ENCODE measurements around the gene PHOSPHO1. TPM values are rescaled to one million over a fixed set of nuclear protein-coding genes. Genes with fewer than 3 reads are reported as not detected.

PHOSPHO1 gene
- total RNA-seq, 1 experiment from 2014 or later: 3.5 TPM

DNA sequence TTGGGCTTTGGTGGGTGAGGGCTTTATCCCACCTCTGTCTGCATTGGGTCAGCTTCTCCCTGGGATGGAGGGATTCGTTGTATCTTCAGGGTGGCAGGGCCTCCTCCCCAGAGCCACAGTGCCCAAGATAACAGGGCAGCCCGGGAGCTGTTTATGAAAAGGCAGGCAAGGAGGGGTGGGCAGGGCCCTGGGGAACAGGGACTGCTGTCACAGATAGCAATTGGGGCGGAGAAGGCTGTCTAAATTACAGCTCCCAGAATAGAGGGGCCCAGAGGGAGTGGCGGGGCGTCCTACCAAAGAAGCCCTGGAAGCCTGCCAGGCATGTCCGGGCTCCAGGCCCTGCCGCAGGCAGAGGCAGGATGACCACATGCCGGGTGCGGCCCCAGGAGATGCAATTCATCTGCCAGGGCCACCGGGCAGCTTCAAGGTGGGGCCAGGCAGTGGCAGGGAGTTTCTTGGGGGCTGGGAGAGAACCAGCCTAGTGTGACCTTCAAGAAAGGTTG is 18.8 kb upstream of the PHOSPHO1 start:
- in situ Hi-C loops (cut with HindIII; ENCODE audit: low sequenced_read_pairs): no loop called here

DNA sequence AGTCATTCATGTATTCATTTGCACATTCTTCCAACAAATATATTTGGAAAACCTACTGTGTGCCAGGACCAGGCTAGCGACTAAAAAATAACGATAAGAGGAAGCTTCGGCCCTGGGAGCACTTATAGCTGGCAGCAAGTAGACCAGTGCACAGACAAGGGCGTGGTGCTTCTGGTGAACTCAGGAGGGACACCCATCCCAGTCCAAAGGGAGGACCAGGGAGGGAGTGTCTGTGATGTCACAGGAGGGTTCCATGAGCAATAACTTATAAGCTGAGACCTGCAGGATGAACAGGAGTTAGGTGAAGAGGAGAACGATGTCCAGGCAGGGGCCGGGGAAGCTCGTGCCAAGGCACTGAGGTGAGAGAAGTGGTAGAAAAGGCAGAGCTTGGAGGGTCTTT is 17.4 kb upstream of the PHOSPHO1 start:
- in situ Hi-C loops (cut with HindIII; ENCODE audit: low sequenced_read_pairs): no loop called here
- no peak for DNase-seq (ENCODE audit: low spot score)

More for the DNA sequence above, 18.8 kb upstream of the PHOSPHO1 start:
- DNase-seq (ENCODE audit: low spot score): no peak

DNA sequence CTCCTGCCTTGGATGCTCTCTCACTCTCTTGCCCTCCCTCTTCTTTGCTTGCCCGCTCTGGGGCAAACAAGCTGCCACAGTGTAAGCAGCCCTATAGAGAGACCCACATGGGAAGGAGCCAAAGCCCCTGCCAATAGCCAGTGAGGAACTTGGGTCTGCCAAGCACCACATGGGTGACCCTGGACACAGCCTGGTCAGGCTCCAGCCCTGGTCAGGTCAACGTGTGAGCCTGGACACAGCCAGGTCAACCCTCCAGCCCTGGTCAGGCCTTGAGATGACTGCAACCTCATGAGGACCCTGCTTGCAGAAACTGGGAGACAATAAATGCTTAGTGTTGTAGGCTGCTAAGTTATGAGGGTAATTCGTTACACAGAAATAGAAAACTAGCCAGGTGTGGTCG is 14.3 kb upstream of the PHOSPHO1 start:
- in situ Hi-C loops (cut with HindIII; ENCODE audit: low sequenced_read_pairs): no loop called here

DNA sequence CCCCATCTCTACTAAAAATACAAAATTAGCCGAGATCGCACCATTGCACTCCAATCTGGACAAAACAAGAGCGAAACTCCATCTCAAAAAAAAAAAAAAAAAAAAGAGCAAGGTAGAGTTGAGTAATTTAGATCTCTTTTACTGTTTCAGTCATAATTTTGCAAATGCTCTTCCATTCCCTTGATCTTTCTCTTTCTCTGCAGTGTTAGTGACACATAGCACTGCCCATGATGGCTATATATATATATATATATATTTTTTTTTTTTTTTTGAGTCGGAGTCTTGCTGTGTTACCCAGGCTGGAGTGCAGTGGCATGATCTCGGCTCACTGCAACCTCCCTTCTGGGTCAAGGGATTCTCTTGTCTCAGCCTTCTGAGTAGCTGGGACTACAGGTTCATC is 12.2 kb upstream of the PHOSPHO1 start:
- in situ Hi-C loops (cut with HindIII; ENCODE audit: low sequenced_read_pairs): no loop called here
- no peak for DNase-seq (ENCODE audit: low spot score)

More for the DNA sequence above, 14.3 kb upstream of the PHOSPHO1 start:
- DNase-seq (ENCODE audit: low spot score): no peak

DNA sequence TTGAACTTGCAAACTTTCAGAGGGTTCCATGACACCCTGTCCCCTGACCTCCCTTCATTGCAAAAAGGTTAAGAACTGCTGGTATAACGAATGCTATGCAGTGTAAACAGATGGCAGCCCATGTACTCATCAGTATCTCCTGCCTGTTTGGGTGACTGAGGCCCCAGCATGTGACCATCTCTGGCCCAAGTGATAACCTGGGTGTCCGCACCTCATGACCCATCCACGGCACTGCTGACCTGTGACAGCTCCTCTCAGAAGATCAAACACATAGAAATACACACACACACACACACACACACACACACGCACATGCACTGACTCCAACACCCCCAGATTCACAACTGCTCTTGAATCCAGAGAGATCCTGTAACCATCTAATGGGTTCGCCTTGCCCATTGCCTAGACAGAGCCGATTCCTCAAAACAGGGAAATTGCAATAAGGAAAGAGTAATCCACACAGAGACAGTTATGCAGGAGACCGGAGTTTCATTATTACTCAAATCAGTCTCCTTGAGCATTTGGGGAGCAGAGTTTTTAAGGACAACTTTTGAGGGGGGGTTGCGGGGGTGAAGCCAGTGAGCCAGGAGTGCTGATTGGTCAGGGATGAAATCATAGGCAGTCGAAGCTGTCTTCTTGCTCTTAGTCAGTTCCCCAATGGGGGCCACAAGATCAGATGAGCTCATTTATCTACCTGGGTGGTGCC is 11.3 kb upstream of the PHOSPHO1 start:
- no peak for DNase-seq (ENCODE audit: low spot score)
- in situ Hi-C loops (cut with HindIII; ENCODE audit: low sequenced_read_pairs): no loop called here

DNA sequence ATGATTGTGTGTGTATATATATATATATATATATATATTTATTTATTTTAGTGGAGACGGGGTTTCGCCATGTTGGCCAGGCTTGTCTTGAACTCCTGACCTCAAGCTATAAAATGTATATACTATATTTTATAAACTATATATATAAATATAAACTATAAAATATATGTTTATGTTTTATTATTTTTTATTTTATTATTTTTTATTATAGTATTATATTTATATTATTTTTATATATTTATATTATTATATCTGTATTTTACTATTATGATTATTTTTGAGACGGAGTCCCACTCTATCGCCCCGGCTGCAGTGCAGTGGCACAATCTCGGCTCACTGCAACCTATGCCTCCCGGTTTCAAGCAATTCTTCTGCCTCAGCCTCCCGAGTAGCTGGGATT is 10.5 kb upstream of the PHOSPHO1 start:
- in situ Hi-C loops (cut with HindIII; ENCODE audit: low sequenced_read_pairs): no loop called here

DNA sequence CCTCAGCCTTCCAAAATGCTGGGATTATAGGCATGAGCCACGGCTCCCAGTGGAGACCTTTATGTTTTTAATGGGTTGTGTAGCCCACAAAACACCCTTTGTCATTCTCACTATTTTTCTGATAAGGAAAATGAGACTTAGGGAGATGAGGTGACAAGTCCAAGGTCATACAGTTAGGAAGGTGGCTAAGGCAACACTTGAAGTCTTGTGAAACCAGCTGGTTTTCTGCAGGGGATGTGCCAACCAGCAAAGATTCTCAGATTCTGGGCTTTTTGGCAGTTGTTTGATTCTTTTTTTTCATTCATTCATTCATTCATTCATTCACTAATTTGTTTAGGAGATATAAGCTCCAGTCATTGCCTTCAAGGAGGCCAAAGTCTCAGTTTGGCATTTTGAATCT is 10.0 kb upstream of the PHOSPHO1 start:
- in situ Hi-C loops (cut with HindIII; ENCODE audit: low sequenced_read_pairs): no loop called here

More for the DNA sequence above, 10.5 kb upstream of the PHOSPHO1 start:
- DNase-seq (ENCODE audit: low spot score): no peak

DNA sequence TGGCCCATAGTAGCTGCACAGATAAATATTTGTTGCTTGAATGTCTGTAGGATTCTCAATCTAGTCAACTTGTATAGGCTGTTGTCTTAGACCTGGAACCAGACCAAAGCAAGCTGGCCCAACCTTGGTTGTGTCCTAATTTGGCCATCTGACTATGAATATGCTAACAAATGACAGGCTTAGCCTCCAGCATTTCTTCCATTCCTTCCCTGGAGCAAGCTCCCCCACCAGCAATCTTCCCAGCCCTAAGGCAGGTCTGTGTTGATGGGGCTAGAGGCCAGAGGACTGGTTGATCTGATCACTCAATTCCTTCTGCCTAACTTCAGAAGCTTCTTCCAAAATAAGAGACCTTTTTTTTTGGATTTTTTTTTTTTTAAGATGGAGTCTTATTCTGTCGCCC is 9.4 kb upstream of the PHOSPHO1 start:
- in situ Hi-C loops (cut with HindIII; ENCODE audit: low sequenced_read_pairs): no loop called here
- no peak for DNase-seq (ENCODE audit: low spot score)

More for the DNA sequence above, 10.0 kb upstream of the PHOSPHO1 start:
- no peak for DNase-seq (ENCODE audit: low spot score)

DNA sequence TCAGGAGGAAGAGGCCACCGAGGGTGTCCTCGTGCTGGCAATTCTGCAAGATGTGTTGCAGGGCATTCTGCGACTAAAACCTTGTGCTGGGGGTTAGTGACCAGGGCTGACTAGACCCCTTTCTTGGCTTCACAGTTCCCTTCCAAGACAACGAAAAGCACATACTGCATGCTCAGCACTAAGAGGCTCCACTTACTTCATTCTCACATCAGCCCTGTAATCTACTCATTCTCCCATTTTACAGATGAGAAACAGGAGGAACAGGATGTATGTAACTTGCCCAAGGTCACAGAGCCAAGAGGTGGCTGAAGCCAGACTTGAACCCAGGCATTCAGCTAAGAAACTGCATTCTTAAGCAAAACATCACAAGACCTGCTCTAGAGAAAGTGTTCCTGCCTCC is 5.3 kb upstream of the PHOSPHO1 start:
- in situ Hi-C loops (cut with HindIII; ENCODE audit: low sequenced_read_pairs): no loop called here
- no peak for DNase-seq (ENCODE audit: low spot score)

DNA sequence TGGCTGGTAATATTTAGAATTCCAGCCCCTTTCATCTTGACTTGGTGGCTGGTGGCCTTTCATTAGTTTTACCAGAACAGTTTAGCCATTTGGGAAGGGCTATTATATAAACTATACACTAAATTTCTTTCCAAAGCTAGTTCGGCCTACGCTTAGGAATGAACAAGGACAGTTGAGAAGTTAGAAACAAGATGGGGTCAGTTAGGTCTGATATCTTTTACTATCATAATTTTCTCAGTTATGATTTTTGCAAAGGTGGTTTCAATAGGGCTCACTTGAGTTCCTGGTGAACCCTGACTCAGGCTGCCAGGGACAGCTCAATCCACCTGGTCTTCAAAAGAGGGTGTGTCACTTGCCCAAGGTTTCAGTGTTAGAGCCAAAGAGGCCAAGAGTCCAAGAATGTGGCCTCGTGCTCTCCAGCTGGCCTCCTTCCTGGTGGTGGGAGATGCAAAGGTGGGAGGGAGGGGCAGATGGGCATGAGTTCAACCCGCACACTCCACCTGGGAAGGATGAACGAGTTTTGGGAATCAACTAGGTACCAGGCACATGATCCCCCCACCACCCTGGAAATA is 4.0 kb upstream of the PHOSPHO1 start:
- DNase-seq (ENCODE audit: low spot score): no peak
- in situ Hi-C loops (cut with HindIII; ENCODE audit: low sequenced_read_pairs): no loop called here

DNA sequence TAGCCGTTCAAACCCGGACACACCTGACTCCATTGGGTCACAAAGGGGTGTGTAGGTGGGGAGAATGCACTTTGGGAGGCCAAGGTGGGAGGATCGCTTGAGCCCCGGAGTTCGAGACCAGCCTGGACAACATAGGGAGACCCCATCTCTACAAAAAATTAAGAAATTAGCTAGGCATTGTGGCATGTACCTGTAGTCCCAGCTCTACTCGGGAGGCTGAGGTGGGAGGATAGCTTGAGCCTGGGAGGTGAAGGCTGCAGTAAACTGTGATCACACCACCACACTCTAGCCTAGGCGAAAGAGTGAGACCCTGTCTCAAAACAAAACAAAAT is 942 bp upstream of the PHOSPHO1 start:
- DNase-seq (ENCODE audit: low spot score): no peak
- in situ Hi-C loops (cut with HindIII; ENCODE audit: low sequenced_read_pairs): no loop called here

DNA sequence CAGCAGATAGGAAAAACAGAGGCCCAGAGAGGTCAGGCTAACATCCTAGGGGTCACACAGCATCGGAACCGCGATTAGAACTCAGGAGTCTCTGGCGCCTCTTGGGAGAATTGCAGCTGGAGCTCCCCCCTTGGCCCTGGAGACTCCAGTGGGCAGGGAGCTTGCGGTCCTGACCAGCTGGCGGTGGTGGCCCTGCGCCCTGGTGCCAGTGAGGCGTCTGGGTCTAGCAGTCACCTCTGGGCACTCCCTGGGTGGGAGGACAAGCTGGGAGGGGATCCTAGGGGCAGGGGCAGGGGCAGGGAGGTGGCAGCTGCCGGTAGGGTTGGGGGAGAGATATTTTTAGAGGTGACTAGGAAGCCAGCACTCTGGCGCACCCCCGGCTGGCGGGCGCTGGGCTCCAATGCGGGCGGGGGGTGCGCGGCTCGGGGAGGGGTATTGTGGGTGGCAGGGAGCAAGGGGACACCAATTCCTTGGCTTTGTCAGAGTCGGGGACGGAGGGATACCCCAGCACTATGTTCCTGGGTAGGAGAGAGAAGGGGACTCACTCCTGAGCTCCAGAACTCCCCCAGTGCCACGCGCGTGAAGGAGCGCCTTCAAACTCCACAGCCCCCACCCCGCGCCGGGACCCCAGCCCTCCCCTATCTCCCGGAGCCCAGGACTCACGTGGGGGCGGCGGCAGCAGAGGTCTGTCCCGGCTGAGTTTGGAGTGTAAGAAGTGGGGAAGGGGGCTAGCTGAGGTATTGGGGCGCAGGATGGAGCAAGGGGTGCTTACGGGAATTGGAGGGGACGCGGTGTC is 584 bp downstream of the PHOSPHO1 start:
- in situ Hi-C loops (cut with HindIII; ENCODE audit: low sequenced_read_pairs): no loop called here

DNA sequence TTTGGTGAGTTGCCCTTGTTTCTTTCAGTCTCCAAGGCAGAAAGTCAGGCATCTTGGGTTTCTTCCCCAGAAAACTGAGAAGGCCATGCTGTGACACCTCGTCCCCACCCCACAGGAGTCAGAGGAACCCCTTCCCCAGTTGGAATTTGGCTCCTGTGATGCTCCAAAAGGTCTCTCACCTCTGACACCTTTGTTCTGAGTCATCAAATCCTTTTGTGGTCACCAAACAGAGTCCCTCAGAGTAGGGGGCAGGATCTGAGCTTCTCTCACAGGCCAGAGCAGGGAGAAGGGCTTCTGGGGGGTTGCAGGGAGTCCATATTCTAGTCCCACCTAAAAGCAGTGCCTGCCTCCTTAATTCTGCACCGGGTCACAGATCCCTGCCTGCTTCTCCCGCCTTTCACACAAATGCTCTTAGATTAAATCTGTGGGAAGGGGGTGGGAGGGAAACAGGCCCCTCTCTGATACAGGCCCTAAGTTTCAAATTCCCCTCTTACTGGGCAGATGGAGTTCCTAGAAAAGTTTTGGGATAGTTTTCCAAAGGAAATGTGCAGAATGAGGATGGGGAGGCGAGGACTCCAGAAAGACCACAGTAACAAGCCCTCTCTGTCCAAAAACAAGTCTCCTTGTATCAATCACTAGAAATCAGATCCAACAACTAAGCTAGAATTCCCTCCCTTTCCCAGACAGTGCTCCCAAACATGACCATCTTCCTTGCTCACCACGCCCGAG is 1.3 kb downstream of the PHOSPHO1 start:
- in situ Hi-C loops (cut with HindIII; ENCODE audit: low sequenced_read_pairs): no loop called here
- DNase-seq (ENCODE audit: low spot score): no peak

More for the DNA sequence above, 584 bp downstream of the PHOSPHO1 start:
- no peak for DNase-seq (ENCODE audit: low spot score)

DNA sequence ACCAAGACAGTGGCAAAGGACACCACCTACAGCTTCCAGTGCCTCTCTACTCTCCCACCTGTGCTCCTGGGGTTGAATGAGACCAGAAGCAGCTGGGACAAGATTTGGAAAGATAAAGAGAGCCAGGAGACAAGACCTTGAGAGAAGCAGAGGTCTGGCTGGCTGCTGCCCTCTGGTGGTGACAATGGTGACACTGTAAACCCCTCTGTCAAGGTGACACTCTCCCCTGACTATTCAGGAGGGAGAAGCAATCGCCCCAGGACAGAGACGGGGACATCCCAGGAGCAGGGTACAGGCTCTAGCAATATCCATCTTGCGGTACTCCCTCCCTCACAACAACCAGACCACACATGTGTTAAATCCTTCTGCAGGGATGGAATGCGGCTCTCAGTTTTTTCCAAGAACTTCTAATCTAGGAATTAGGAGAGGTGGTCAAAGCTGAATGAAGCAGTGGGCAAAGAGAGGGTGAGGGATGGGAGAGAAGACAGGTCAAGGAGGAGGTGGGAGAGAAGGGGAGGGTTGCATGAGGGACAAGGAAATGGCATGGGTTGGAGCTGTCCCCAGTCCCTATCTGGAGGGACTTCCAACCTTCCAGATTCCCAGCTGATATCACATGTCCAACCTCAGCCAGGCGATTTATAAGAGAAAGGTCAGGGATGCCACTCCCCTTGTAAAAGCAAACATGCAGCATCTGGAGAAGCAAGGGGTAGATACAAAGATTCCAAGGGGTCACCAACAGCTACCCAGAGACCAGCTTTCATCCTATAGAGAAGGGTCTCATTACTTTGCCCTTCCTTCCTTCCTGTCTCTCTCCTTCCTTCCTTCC is 2.9 kb downstream of the PHOSPHO1 start:
- DNase-seq (ENCODE audit: low spot score): peak; percentile 84
- in situ Hi-C loops (cut with HindIII; ENCODE audit: low sequenced_read_pairs): no loop called here

DNA sequence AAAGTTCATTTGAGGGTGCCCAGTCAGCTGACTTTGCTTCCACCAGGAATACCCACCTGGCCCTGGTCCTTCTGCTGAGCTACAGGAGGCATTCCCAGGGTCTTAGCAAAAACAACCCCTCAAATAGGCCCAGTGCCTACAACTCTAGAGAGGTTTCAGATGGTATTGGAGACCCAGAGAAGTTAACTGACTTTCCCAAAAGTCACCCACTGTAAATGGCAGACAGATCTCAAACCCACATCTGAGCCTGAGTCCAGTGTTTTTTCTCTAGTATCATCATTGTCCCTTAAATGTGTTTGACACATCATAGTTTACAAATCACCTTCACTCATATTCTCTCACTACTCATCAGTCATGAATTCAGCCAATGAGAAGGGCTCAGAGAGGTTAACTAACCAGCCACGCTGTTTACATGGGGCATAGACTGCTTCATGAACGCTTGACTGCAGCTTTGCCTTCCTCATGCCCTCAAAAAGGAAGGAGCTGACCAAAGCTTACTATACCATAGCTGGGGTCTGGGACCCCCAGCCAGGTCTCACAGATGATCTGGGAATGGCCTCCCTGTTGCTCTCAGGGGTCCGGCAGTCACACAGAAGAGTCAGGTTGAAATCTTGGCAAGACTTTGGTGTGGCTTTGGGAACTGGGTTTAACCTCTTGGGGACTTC is 3.7 kb downstream of the PHOSPHO1 start:
- no peak for DNase-seq (ENCODE audit: low spot score)
- in situ Hi-C loops (cut with HindIII; ENCODE audit: low sequenced_read_pairs): no loop called here

DNA sequence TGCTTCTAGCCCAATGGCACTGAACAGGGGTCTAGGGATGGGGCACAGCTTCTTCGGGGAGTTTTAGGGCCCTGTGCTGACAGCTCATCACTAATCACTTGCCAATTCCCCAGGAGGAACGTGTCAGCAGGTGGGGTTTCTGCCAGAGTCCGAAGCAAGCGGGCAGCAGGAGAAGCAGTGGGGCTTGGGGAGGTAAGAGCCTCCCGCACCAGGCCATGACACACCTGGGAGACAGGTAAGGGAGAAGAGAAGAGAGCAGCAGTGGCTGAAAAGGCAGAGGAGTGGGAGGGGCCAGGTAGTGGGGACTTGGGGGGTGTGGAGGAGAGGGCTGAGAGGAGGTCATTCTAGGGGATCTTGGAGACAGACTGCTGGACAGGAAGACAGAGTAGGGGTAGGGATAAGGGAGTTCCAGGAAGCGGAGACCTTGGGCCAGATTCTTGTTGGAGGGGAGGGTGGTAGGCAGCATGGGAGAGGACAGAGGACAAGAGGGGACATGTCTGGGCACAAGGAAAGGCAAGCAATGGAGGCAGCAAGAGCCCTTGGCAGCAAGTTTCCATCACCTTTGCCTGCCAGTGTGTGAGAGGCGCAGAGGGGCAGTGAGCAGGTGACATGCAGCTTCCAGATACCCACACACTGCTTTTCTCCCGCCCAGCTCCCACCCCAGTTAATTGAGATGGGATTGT is 4.9 kb downstream of the PHOSPHO1 start:
- in situ Hi-C loops (cut with HindIII; ENCODE audit: low sequenced_read_pairs): no loop called here
- no peak for DNase-seq (ENCODE audit: low spot score)

DNA sequence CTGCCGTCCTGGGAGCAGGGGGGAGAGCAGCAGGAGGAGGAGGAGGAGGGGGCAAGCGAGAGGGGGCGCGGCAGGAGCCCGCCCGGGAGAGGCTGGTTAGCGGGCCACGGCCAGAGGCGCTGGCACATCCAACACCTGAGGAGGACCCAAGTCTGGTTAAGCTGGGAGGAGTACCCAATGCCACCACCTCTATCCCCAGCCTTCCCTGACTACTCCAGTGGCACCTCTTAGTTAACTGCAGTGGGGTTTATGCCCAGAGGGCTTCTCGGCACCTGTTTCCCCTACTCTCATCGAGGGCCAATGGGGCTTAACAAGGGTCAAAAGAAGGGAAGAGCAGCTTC is 5.6 kb downstream of the PHOSPHO1 start:
- in situ Hi-C loops (cut with HindIII; ENCODE audit: low sequenced_read_pairs): no loop called here
- no peak for DNase-seq (ENCODE audit: low spot score)
